Activated CD4-positive, alpha-beta T cell treated with anti-CD3 and anti-CD28 coated beads for 24 hours (primary cell): ENCODE measurements around the gene PLXNA4.

Experiments used
- DNase-seq, 2 donors: peaks; one replicate each; pipeline ENCODE4 v3.0.0-alpha.2; 2020; ENCODE audit warnings: low read depth in 2 of 2

PLXNA4 gene

GRCh38 chr7:132440151-132440550 is 136.1 kb downstream of the PLXNA4 start:
- no peak for DNase-seq

GRCh38 chr7:132438926-132439325 is 137.3 kb downstream of the PLXNA4 start:
- no peak for DNase-seq

- DNase-seq = no peak
These were observed 138.5 kb downstream of the PLXNA4 start for GRCh38 chr7:132437730-132438129.

GRCh38 chr7:132436121-132436520 is 140.1 kb downstream of the PLXNA4 start:
- no peak for DNase-seq

- no peak for DNase-seq
These were observed 141.0 kb downstream of the PLXNA4 start for GRCh38 chr7:132435016-132435990.

GRCh38 chr7:132434041-132434440 is 142.2 kb downstream of the PLXNA4 start:
- no peak for DNase-seq

- no peak for DNase-seq
These were observed 143.0 kb downstream of the PLXNA4 start for GRCh38 chr7:132433301-132433700.

GRCh38 chr7:132430861-132431822 is 145.1 kb downstream of the PLXNA4 start:
- DNase-seq = no peak

- no peak for DNase-seq
These were observed 146.0 kb downstream of the PLXNA4 start for GRCh38 chr7:132430041-132430855.

- no peak for DNase-seq
These were observed 147.1 kb downstream of the PLXNA4 start for GRCh38 chr7:132429181-132429580.

- no peak for DNase-seq
These were observed 147.9 kb downstream of the PLXNA4 start for GRCh38 chr7:132428247-132428919.

GRCh38 chr7:132425942-132426341 is 150.3 kb downstream of the PLXNA4 start:
- no peak for DNase-seq

GRCh38 chr7:132424821-132425724 is 151.2 kb downstream of the PLXNA4 start:
- no peak for DNase-seq

- no peak for DNase-seq
These were observed 152.0 kb downstream of the PLXNA4 start for GRCh38 chr7:132424277-132424676.

GRCh38 chr7:132423594-132424200 is 152.6 kb downstream of the PLXNA4 start:
- no peak for DNase-seq

- DNase-seq = no peak
These were observed 153.7 kb downstream of the PLXNA4 start for GRCh38 chr7:132422502-132423111.

- no peak for DNase-seq
These were observed 155.7 kb downstream of the PLXNA4 start for GRCh38 chr7:132420527-132420926.

GRCh38 chr7:132419542-132419941 is 156.7 kb downstream of the PLXNA4 start:
- no peak for DNase-seq

GRCh38 chr7:132418840-132419239 is 157.4 kb downstream of the PLXNA4 start:
- DNase-seq = no peak
